ENCODE measurements around the gene PPFIA1.

DNA sequence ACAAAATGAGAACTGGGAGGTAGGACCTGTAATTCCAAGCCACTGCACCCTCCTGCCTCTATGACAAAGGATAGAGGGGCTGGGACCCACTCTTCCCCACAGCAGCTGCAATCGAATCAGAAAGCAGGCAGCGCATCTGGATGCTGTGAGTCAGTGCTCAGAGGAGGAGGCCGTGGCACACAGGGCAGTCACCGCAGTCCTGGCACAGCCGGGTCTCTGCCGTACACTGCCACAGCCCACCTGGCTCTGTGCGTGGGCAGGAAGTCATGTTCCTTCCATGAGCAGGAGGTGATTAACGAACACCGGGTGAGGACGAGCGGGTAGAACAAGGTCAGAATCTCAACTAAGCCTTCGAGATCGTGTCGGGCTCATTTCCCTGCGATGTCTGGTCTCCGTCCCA is 30.2 kb upstream of the PPFIA1 start:
- TF ChIP-seq, protein P1, sequence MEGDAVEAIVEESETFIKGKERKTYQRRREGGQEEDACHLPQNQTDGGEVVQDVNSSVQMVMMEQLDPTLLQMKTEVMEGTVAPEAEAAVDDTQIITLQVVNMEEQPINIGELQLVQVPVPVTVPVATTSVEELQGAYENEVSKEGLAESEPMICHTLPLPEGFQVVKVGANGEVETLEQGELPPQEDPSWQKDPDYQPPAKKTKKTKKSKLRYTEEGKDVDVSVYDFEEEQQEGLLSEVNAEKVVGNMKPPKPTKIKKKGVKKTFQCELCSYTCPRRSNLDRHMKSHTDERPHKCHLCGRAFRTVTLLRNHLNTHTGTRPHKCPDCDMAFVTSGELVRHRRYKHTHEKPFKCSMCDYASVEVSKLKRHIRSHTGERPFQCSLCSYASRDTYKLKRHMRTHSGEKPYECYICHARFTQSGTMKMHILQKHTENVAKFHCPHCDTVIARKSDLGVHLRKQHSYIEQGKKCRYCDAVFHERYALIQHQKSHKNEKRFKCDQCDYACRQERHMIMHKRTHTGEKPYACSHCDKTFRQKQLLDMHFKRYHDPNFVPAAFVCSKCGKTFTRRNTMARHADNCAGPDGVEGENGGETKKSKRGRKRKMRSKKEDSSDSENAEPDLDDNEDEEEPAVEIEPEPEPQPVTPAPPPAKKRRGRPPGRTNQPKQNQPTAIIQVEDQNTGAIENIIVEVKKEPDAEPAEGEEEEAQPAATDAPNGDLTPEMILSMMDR (IDR thresholded peaks at IDR 0.05; ENCODE audit: poor library complexity), result no peak
- TF ChIP-seq EZH2 (IDR thresholded peaks at IDR 0.05; ENCODE audit: borderline replicate concordance), result no peak

Data from hepatocyte (in vitro differentiated cells).